Spleen (tissue), 7 donors: ENCODE data around the gene NRG3.

Experiments
- CTCF ChIP-seq, 11 experiments: fragments of 200-600 bp in 7 of 11; fragments of 450-650 bp in 4 of 11; sonication (generic) in 4 of 11; IDR thresholded peaks in 8 of 11; conservative IDR thresholded peaks in 3 of 11; 1 replicate in 7 of 11; 2 replicates in 4 of 11; pipeline versions ENCODE4 v1.4.0 to v1.8.0; 2016 to 2021; ENCODE audit warnings: antibody characterized with exemption in 11 of 11, inconsistent platforms in 4 of 11, mild to moderate bottlenecking in 1 of 11
- POLR2A ChIP-seq, 3 donors: fragments of 450-650 bp; IDR thresholded peaks; one replicate each; pipeline ENCODE4 v1.5.1; 2017; ENCODE audit warnings: antibody characterized with exemption in 3 of 3, mild to moderate bottlenecking in 1 of 3
- donor health status: DM: no; HTN: no; CAD: no; lungs with moderate emphysema.
- donor health status: DM: no; HTN: no; CAD: no.
- donor health status: DM: no; HTN: no; CAD: no.

GRCh38 chr10:82572744-82573143 is 697.8 kb downstream of the NRG3 start:
- TF ChIP-seq CTCF (IDR thresholded peaks at IDR 0.05 in 8 of 11, conservative IDR thresholded peaks at IDR 0.05 in 3 of 11): no peak
- TF ChIP-seq POLR2A (IDR thresholded peaks at IDR 0.05): no peak
